Glomerular visceral epithelial cell (primary cell): ENCODE data around the gene ZNF275.
A peak's percentile ranks its signal among the peaks of the same experiment; 100 is the strongest.
"Not testable (repeated sequence)": the region's sequence is repeated elsewhere in the genome, so short reads cannot be mapped to it uniquely, and the experiment has no call there.

Experiments
- DNase-seq: peaks from one replicate; pipeline ENCODE4 v3.0.0-alpha.2; 2016; ENCODE audit errors: extremely low spot score

The ZNF275 gene

GRCh38 chrX:153333821-153334653 lies at the start of gene ZNF275:
Gene ZNF275, plus strand, starts transcription at chrX:153334153. Its CDS starts 2,527 bp downstream, at chrX:153336680.
- peak; percentile 78 for DNase-seq

GRCh38 chrX:153285678-153286077 lies 48.3 kb upstream of the ZNF275 start:
- not testable (repeated sequence) for DNase-seq

GRCh38 chrX:153288807-153289206 lies 45.1 kb upstream of the ZNF275 start:
- DNase-seq: not testable (repeated sequence)

- DNase-seq: not testable (repeated sequence)
These were observed 40.4 kb upstream of the ZNF275 start for GRCh38 chrX:153293485-153294071.

GRCh38 chrX:153297376-153297775 lies 36.6 kb upstream of the ZNF275 start:
- no peak for DNase-seq

GRCh38 chrX:153299855-153300254 lies 34.1 kb upstream of the ZNF275 start:
- DNase-seq: no peak

GRCh38 chrX:153301746-153302145 lies 32.2 kb upstream of the ZNF275 start:
- DNase-seq: no peak

GRCh38 chrX:153302796-153303195 lies 31.2 kb upstream of the ZNF275 start:
- DNase-seq: no peak

- no peak for DNase-seq
These were observed 30.4 kb upstream of the ZNF275 start for GRCh38 chrX:153303276-153304262.

GRCh38 chrX:153304988-153305736 lies 28.8 kb upstream of the ZNF275 start:
- peak; percentile 12 for DNase-seq

- peak; percentile 6 for DNase-seq
These were observed 28.0 kb upstream of the ZNF275 start for GRCh38 chrX:153305972-153306371.

GRCh38 chrX:153306527-153307115 lies 27.3 kb upstream of the ZNF275 start:
- no peak for DNase-seq

GRCh38 chrX:153307276-153308178 lies 26.4 kb upstream of the ZNF275 start:
- DNase-seq: no peak

GRCh38 chrX:153310901-153311300 lies 23.1 kb upstream of the ZNF275 start:
- DNase-seq: no peak

GRCh38 chrX:153312041-153312440 lies 21.9 kb upstream of the ZNF275 start:
- no peak for DNase-seq

GRCh38 chrX:153312842-153313241 lies 21.1 kb upstream of the ZNF275 start:
- DNase-seq: no peak

GRCh38 chrX:153317306-153317705 lies 16.6 kb upstream of the ZNF275 start:
- no peak for DNase-seq

GRCh38 chrX:153317996-153318722 lies 15.8 kb upstream of the ZNF275 start:
- DNase-seq: no peak

- DNase-seq: no peak
These were observed 15.1 kb upstream of the ZNF275 start for GRCh38 chrX:153318811-153319210.
